ENCODE data around the gene PBXIP1.
A peak's percentile ranks its signal among the peaks of the same experiment; 100 is the strongest.

Gene PBXIP1

GRCh38 chr1:154954541-154954940, 1.4 kb downstream of the PBXIP1 start:
- DNase-seq, result no peak

- no peak for DNase-seq
These were observed 2.3 kb downstream of the PBXIP1 start for GRCh38 chr1:154953611-154954038.

- DNase-seq, result no peak
These were observed 3.2 kb downstream of the PBXIP1 start for GRCh38 chr1:154952664-154953063.

- no peak for DNase-seq
These were observed 3.8 kb downstream of the PBXIP1 start for GRCh38 chr1:154951901-154952657.

- DNase-seq, result no peak
These were observed 7.8 kb downstream of the PBXIP1 start for GRCh38 chr1:154948079-154948478.

- no peak for DNase-seq
These were observed 9.7 kb downstream of the PBXIP1 start for GRCh38 chr1:154945962-154946850.

- no peak for DNase-seq
These were observed 10.5 kb downstream of the PBXIP1 start for GRCh38 chr1:154945160-154945961.

- DNase-seq, result no peak
These were observed 11.3 kb downstream of the PBXIP1 start for GRCh38 chr1:154944401-154945159.

- peak; percentile 76 for DNase-seq
These were observed 12.1 kb downstream of the PBXIP1 start for GRCh38 chr1:154943649-154944400.

- no peak for DNase-seq
These were observed 14.4 kb downstream of the PBXIP1 start for GRCh38 chr1:154941333-154942013.

GRCh38 chr1:154940651-154941194, 15.2 kb downstream of the PBXIP1 start:
- no peak for DNase-seq

- no peak for DNase-seq
These were observed 15.7 kb downstream of the PBXIP1 start for GRCh38 chr1:154940213-154940560.

- no peak for DNase-seq
These were observed 17.1 kb downstream of the PBXIP1 start for GRCh38 chr1:154938604-154939399.

GRCh38 chr1:154937988-154938386, 17.9 kb downstream of the PBXIP1 start:
- DNase-seq, result no peak

GRCh38 chr1:154937085-154937987, 18.6 kb downstream of the PBXIP1 start:
- DNase-seq, result peak; percentile 98

GRCh38 chr1:154936555-154937084, 19.3 kb downstream of the PBXIP1 start, which contains the start of gene PMVK:
Gene PMVK, minus strand, starts transcription at chr1:154936719. Its CDS starts 34 bp downstream, at chr1:154936685.
- peak; percentile 98 for DNase-seq

- DNase-seq, result no peak
These were observed 19.9 kb downstream of the PBXIP1 start for GRCh38 chr1:154935749-154936554.

Measured in NCI-H1694 treated with DMSO at 0.1 percent for 48 hours (cell line).